Dendritic cell treated with granulocyte-macrophage colony-stimulating factor and Interleukin-4, amounts not matched to agents 40 ng/mL and 50 ng/mL, for 4 days (primary cell): ENCODE results near the gene BRSK1.
A peak's percentile ranks its signal among the peaks of the same experiment; 100 is the strongest.

Experiments
- H3K27ac Mint-ChIP-seq: one replicate; pipeline ENCODE4 v1.8.0; 2022; ENCODE audit warnings: mild to moderate bottlenecking, mixed read lengths
- H3K27me3 Mint-ChIP-seq: one replicate; pipeline ENCODE4 v1.8.0; 2022; ENCODE audit warnings: mild to moderate bottlenecking, mixed read lengths
- H3K36me3 Mint-ChIP-seq: one replicate; pipeline ENCODE4 v1.8.0; 2022; ENCODE audit warnings: low read depth, mixed read lengths
- H3K4me1 Mint-ChIP-seq: one replicate; pipeline ENCODE4 v1.8.0; 2022; ENCODE audit warnings: low read depth, mixed read lengths
- H3K4me3 Mint-ChIP-seq: one replicate; pipeline ENCODE4 v1.8.0; 2022; ENCODE audit warnings: mild to moderate bottlenecking, moderate library complexity, mixed read lengths
- H3K9me3 Mint-ChIP-seq: one replicate; pipeline ENCODE4 v1.8.0; 2022; ENCODE audit warnings: mixed read lengths
- intact Hi-C: fragments of 100-400 bp; cut with micrococcal nuclease; formaldehyde crosslinking; loops from one replicate; pipeline ENCODE4 v1.15.0; 2022

The BRSK1 gene

DNA sequence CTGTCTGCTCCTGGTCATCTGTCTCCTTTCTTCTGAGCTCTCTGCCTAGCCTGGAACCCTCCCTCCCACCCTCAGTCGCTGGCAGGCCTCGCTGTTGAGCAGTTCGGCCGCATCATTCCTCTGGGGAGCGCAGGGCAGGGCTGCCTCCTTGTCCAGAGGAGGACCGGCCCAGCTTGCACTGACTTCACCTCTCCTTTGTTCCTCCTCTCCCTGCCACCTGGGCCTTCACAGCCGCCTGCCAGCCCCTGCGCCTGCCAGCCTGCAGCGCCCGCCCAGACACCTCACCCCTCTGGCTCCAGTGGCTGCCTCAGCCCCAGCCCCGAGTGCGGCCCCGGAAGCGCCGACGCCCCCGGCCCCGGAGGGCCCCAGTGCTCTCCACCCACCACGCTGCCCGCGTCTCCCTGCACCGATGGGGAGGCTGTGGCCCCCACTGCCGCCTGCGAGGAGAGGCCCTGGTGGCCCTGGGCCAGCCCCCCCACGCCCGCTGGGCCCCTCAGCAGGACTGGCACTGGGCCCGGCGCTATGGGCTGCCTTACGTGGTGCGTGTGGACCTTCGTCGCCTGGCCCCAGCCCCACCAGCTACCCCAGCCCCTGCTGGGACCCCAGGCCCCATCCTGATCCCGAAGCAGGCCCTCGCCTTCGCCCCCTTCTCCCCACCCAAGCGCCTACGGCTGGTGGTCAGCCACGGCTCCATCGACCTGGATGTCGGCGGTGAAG is 63.1 kb downstream of the BRSK1 start:
- intact Hi-C loops: no loop called here
- peaks cover 63% of the 10 kb centered on the region for H3K36me3 Mint-ChIP-seq
- H3K4me1 Mint-ChIP-seq: peaks cover 15% of the 10 kb centered on the region
- H3K27me3 Mint-ChIP-seq: peaks cover 8% of the 10 kb centered on the region
- H3K9me3 Mint-ChIP-seq: no peaks in the 10 kb centered on the region
- H3K27ac Mint-ChIP-seq: no peak overlapping the region
- no peak overlapping the region for H3K4me3 Mint-ChIP-seq

DNA sequence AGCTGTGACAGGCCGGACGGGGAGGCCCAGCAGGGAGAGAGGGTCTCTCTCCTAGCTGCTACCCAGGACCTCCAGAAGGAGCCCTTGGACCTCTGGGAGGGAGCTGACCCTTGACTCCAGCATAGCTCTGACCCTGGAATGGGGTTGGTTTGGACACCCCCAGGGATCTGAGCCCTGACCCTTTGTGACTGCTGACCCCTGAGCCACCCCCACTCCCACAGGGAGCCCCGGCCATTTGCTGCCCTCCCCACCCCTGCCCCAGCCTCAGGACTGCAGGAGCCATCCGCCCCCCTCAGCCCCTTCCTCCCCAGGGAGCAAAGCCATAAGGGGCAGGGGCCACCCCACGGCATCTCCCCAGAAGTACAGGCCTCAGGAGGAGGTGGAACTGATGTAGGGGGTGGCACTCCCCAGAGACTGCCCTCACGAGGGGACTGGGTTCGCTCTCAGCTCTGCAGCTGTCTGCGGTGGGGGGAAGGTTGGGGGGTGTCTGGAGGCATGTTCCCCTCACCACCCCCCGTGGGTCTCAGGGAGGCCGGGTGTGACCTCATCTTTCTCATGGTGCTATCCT is 63.7 kb downstream of the BRSK1 start:
- H3K27ac Mint-ChIP-seq: no peak overlapping the region
- intact Hi-C loops: no loop called here
- H3K36me3 Mint-ChIP-seq: peaks cover 56% of the 10 kb centered on the region
- peaks cover 15% of the 10 kb centered on the region for H3K27me3 Mint-ChIP-seq
- H3K4me3 Mint-ChIP-seq: no peak overlapping the region
- H3K9me3 Mint-ChIP-seq: no peaks in the 10 kb centered on the region
- H3K4me1 Mint-ChIP-seq: peaks cover 22% of the 10 kb centered on the region

DNA sequence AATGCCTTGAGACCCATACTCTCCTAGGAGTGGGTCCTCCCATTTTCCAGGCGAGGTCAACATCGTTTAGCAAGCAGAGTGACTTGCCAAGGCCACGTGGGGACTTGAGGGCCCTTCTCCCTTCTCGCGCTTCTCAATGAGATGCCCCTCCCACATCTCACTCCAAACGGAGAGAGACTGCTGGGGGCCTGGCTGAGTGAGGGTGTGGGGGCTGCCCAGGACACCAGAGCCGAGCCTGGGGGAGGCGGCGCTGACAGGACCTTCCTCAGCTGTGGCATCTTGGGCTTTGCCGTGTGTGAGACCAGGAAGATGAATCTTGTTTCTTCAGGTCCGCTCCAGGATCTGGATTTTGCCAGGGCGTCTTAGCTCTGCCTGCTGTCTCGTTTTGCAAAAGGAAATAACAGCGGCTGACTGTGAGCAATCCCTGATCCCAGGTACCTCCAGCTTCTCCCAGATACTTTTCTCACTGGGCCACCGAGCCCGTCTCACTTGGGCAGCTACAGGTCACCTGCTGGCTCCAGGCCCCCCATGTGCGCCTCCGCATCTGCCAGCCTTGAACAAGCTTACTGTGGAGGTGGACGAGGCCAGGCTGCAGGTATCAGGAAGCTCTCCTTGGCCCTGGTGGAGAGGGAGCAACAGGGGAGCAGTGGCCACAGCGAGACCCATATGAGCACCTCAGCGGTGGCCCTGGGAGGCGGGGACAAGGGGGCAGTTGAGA is 64.7 kb downstream of the BRSK1 start:
- H3K4me1 Mint-ChIP-seq: peaks cover 31% of the 10 kb centered on the region
- no peak overlapping the region for H3K4me3 Mint-ChIP-seq
- intact Hi-C loops: no loop called here
- no peak overlapping the region for H3K27ac Mint-ChIP-seq
- peaks cover 47% of the 10 kb centered on the region for H3K36me3 Mint-ChIP-seq
- peaks cover 24% of the 10 kb centered on the region for H3K27me3 Mint-ChIP-seq
- no peaks in the 10 kb centered on the region for H3K9me3 Mint-ChIP-seq

DNA sequence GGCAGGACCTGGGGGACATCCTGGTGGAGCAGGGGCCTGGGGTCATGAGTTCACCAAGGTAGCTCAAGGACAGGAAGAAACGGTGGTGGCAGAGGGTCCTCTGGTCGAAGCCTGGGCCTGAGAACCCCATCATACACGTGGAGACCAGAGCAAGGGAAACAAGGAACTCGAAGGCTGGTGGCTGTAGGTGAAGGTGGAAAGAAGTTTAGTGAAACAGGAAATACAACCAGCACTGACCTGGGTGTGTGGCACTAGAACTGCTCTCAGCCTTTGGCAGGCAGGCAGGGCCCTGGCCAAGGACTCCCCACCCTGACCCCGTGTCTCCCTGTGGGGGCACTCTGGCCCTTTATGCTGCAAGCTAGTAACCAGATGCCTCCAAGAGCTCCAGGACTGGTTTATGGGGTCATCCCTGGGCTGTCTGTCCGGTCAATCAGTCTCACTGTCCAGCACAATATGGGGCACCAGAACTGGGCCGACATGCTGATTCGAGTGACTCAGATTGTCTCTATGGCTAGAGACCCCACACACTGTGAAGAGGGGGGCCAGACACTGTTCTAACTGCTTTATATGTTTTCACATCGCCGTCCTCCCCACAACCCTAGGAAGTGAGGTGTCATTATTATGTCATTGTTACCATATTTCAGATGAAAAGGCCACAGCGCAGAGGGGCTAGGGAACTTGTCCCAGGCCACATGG is 67.0 kb downstream of the BRSK1 start:
- H3K4me3 Mint-ChIP-seq: no peak overlapping the region
- H3K36me3 Mint-ChIP-seq: peaks cover 24% of the 10 kb centered on the region
- peaks cover 29% of the 10 kb centered on the region for H3K4me1 Mint-ChIP-seq
- peaks cover 40% of the 10 kb centered on the region for H3K27me3 Mint-ChIP-seq
- intact Hi-C loops: no loop called here
- H3K27ac Mint-ChIP-seq: no peak overlapping the region
- H3K9me3 Mint-ChIP-seq: no peaks in the 10 kb centered on the region

DNA sequence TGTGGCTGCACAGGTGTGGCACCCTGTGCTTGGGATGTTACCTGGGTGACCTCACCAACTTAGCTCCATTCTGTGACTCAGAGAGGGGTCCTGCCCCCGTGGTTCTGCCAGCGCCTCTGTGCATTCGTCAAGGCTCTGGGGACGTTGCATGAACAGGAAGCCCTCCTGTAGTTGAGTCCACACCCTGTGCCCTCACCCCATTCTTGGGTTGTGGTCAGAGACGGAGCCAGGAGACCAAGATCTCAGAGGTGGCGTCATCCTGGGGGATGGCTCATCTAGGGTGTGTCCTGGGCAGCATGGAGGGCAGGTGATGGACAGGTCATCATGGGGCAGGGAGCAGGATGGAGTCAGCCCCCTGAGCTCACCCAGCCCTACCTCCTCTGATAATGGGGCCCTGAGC is 68.2 kb downstream of the BRSK1 start:
- Mint-ChIP-seq H3K9me3 (no peaks in the 10 kb centered on the region), H3K27ac (no peak overlapping the region), H3K4me3 (no peak overlapping the region), H3K4me1 (peaks cover 29% of the 10 kb centered on the region), H3K36me3 (peaks cover 11% of the 10 kb centered on the region), H3K27me3 (peaks cover 52% of the 10 kb centered on the region)
- intact Hi-C loops: no loop called here

DNA sequence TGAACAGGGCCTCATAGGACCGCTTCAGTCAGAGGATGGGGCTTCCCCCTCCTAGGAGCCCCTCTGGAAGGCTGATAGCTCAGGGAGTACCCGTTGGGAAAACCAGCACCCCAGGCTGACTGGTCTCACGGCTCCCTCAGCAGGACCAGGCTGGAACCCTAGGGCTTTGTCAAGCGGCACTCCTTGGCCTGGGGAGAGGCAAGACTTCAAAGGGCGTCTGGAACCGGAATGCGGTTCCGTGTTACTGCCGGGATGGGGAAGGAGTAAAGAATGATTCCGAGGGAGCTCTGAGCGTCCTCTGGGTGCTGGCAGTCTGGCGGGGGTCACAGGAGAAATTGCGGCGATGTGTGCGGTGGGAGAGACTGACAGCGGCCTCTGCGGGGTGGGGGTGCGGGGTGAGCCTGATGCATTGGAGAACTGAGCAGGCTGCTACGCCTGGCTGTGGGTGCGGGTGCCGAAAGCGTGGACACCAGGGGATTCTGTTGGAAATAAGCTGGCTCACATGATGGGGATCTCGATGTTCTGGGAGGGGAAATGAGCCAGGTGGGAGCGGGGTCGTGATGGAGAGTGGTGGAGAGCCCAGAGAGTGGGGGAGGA is 68.8 kb downstream of the BRSK1 start:
- no peaks in the 10 kb centered on the region for H3K9me3 Mint-ChIP-seq
- H3K36me3 Mint-ChIP-seq: peaks cover 5% of the 10 kb centered on the region
- peaks cover 58% of the 10 kb centered on the region for H3K27me3 Mint-ChIP-seq
- no peak overlapping the region for H3K27ac Mint-ChIP-seq
- intact Hi-C loops: no loop called here
- H3K4me1 Mint-ChIP-seq: peaks cover 29% of the 10 kb centered on the region
- peak overlapping the region; percentile 26 for H3K4me3 Mint-ChIP-seq

DNA sequence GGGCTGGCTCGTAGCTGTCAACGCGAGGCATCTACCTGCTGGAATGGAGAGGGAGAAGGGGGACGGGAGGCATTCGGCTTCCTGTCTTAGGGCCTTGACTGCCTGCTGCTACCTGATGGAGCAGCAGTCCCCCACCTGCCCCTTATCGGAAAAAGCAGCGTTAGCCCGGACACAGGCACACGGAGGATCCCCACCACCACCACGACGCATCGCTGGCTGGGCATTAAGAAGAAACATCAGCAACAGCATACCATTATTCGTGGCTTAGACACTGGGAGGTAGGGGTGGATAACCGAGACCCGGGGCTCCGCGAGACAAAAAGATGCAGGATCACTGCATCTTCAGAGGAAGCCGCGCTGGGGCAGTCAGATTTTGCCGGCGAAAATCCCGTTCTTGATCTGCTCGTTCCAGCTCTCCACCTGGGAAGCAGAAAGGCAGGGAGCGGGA is 69.6 kb downstream of the BRSK1 start:
- H3K9me3 Mint-ChIP-seq: no peaks in the 10 kb centered on the region
- no peaks in the 10 kb centered on the region for H3K36me3 Mint-ChIP-seq
- H3K4me1 Mint-ChIP-seq: peaks cover 29% of the 10 kb centered on the region
- H3K27ac Mint-ChIP-seq: no peak overlapping the region
- H3K4me3 Mint-ChIP-seq: peak overlapping the region; percentile 75
- peaks cover 64% of the 10 kb centered on the region for H3K27me3 Mint-ChIP-seq
- intact Hi-C loops: no loop called here

DNA sequence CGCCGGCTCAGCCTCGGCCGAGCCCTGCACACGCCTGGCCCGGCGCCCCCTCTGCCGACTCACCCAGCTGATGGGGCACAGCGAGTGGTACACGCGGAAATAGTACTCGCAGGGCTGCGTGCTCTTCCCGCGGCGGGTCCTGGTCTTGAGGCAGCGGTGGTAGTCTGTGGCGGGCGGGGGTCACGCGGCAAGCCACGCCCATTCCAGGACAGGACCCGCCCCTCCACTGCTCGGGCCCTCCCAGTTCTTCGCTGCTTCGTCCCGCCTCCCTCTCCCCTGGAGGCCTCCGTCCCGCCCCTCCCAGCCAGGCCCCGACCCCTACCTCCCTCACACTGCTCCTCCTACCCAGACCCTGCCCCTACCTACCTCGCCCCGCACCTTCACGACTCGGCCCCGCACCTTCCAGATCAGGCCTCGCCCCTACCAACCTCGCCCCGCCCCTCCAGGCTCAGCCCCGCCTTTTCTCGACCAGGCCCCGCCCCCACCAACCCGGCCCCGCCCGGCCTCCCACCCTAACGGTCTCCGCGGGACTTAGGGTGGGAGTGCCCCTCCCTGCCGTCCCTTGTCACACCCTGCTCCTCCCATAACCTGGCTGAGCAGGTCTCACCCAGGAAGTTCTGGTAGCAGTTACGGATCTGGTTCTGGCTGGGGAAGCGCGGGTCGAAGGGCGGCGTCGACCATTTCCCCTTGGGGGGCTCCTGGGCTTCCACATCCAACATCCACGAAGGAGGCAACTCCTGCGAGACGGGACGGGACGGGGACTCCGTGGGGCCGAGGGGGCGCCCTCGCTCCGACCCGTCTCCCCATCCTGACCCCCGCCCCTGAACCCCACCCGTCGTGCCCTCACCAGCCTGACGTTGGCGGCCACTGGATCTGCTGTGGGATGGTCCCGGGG is 70.3 kb downstream of the BRSK1 start:
- intact Hi-C loops: no loop called here
- H3K27me3 Mint-ChIP-seq: peaks cover 70% of the 10 kb centered on the region
- H3K27ac Mint-ChIP-seq: no peak overlapping the region

DNA sequence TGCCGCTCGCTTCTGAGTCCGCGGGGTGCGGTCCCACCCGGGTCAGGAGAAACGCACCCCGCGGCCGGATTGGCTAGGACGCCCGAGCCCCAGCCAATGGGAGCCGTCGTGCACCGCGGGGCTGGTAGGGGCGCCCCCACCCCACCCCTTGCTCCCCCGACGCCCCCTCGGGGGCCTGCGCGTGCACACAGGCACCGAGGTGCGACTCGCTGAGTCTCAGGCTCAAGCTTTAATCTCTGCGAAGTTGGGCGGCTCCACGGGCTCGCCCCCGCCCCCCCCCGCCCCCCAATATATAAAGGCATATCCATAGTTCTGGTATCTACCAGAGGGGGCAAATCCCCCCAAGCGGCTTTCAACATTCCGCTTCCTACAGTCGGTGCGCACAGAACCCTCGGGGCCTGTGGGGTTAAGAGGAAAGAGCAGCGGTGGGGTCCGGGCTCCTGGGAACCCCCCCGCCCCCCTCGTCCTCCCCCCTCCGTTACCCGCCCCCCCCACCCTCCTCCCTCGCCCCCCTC is 71.0 kb downstream of the BRSK1 start, which contains the start of gene COX6B2:
TSS of gene COX6B2 (minus strand) at position 22 of the 515 bp plus-strand sequence. CDS start 198 bp downstream, outside the sequence.
- Mint-ChIP-seq H3K36me3 (no peaks in the 10 kb centered on the region), H3K4me3 (peak within 1 kb of the TSS; percentile 75), H3K27me3 (peaks cover 70% of the 10 kb centered on the region), H3K9me3 (no peaks in the 10 kb centered on the region), H3K27ac (no peak within 1 kb of the TSS), H3K4me1 (peaks cover 29% of the 10 kb centered on the region)
- intact Hi-C loops: no loop called here

More for the DNA sequence above, 70.3 kb downstream of the BRSK1 start:
- Mint-ChIP-seq H3K9me3 (no peaks in the 10 kb centered on the region), H3K4me3 (peak overlapping the region; percentile 75), H3K36me3 (no peaks in the 10 kb centered on the region), H3K4me1 (peaks cover 29% of the 10 kb centered on the region)

DNA sequence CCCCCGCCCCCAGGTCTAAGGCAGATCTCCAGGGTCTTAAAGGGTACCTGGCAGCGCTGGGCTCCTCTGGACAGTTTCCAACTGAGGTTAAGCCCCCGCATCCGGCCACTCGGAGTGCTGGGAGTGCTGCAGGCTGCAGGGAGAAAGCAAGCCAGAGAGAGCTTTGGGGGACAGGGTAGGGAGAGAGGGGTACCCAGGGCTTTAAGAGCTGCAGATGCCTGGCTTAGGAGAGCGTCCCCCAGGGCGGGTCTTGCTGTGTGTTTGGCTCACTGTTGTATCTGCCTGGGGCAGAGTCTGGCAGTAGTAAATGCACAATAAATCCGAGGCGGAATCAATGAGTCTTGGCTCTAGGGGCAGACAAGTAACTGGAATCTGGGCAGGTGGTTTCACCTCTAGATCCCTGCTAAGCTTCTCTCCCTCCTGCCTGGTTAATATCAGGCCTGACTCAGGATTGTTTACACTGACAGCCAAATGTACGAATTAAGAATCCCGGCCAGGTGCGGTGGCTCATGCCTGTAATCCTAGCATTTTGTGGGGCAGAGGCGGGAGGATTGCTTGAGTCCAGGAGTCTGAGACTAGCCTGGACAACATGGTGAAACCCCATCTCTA is 71.5 kb downstream of the BRSK1 start:
- H3K4me3 Mint-ChIP-seq: no peak overlapping the region
- intact Hi-C loops: no loop called here
- no peaks in the 10 kb centered on the region for H3K36me3 Mint-ChIP-seq
- peaks cover 70% of the 10 kb centered on the region for H3K27me3 Mint-ChIP-seq
- no peak overlapping the region for H3K27ac Mint-ChIP-seq
- peaks cover 29% of the 10 kb centered on the region for H3K4me1 Mint-ChIP-seq
- no peaks in the 10 kb centered on the region for H3K9me3 Mint-ChIP-seq

DNA sequence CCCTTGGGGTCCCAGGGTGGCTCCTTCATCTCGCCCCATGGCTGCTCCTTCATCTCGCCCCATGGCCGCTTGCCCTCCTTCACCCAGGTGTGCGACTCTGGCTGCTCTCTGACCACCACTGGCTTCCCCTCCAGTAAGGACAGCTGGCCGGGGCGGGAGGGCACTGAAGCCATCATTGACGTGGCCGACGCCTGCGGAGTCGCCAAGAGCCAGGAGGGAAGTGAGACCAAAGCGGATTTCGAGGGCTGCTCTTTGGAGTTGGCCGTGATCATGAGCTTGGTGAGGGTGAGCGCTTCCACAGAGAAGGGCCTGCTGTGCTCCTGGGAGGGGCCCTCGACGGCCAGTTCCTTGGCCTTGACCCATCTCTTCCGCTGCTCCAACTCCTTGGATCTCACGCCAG is 74.7 kb downstream of the BRSK1 start:
- Mint-ChIP-seq H3K4me3 (no peak overlapping the region), H3K4me1 (peaks cover 5% of the 10 kb centered on the region), H3K27ac (no peak overlapping the region), H3K27me3 (peaks cover 48% of the 10 kb centered on the region), H3K9me3 (no peaks in the 10 kb centered on the region), H3K36me3 (no peaks in the 10 kb centered on the region)
- intact Hi-C loops: no loop called here
